ENCODE measurements around the gene HCRTR1. TPM values are rescaled to one million over a fixed set of nuclear protein-coding genes. Genes with fewer than 3 reads are reported as not detected.
A peak's percentile ranks its signal among the peaks of the same experiment; 100 is the strongest.

HCRTR1 gene
- total RNA-seq, 1 experiment from 2014 or later = not detected

- Histone ChIP-seq H4K20me1 (ENCODE audit: insufficient read depth) (peaks cover 25% of the 10 kb centered on the region), H3K27ac (no peak overlapping the region), H3K4me1 (replicated peaks; ENCODE audit: insufficient read depth) (peaks cover 47% of the 10 kb centered on the region), H3K36me3 (ENCODE audit: low read depth) (peaks cover 5% of the 10 kb centered on the region; the same call in 1 of the 2 replicates), H3F3A (ENCODE audit: insufficient read depth, low read depth) (peaks cover 49% of the 10 kb centered on the region), H3K79me2 (ENCODE audit: low read depth) (peaks cover 83% of the 10 kb centered on the region), H3K4me2 (peak overlapping the region; percentile 94), H3K9me2 (ENCODE audit: insufficient read depth) (no peaks in the 10 kb centered on the region), H3K27me3 (ENCODE audit: insufficient read depth, low read depth) (no peaks in the 10 kb centered on the region), H2AFZ (no peak overlapping the region), H3K4me3 (no peak overlapping the region), H3K9me3 (ENCODE audit: insufficient read depth, low read depth) (no peaks in the 10 kb centered on the region)
- ChIA-PET POLR2A (ENCODE audit: unreplicated experiment) (no interaction called here), CTCF (no interaction called here)
- DNase-seq = no peak
- intact Hi-C loops (cut with micrococcal nuclease; ENCODE audit: unreplicated experiment) = no loop called here
- BruUV-seq (replicated peaks) = no TSS peak
- TF ChIP-seq EZH2 (IDR thresholded peaks at IDR 0.05; ENCODE audit: low read depth) = no peak
- TF ChIP-seq CTCF (conservative IDR thresholded peaks at IDR 0.05) = no peak
Measured at GRCh38 chr1:31642366-31642765, 24.9 kb downstream of the HCRTR1 start.

GRCh38 chr1:31642897-31643296, 25.4 kb downstream of the HCRTR1 start:
- H3F3A ChIP-seq (ENCODE audit: insufficient read depth, low read depth) = peaks cover 49% of the 10 kb centered on the region
- H2AFZ ChIP-seq = no peak overlapping the region
- peak overlapping the region; percentile 76; the same call in 1 of the 2 replicates for H3K4me3 ChIP-seq
- no peak overlapping the region for H3K27ac ChIP-seq
- no peaks in the 10 kb centered on the region for H3K27me3 ChIP-seq (ENCODE audit: insufficient read depth, low read depth)
- TF ChIP-seq EZH2 (IDR thresholded peaks at IDR 0.05; ENCODE audit: low read depth) (no peak), CTCF (conservative IDR thresholded peaks at IDR 0.05) (no peak)
- no peaks in the 10 kb centered on the region for H3K9me3 ChIP-seq (ENCODE audit: insufficient read depth, low read depth)
- DNase-seq = no peak
- CTCF ChIA-PET = interaction anchor here (0.6 kb wide), 1 partner anchor 599 kb away, joined by 4 read pairs; no protein-coding TSS in a partner anchor
- BruUV-seq (replicated peaks) = no TSS peak
- peaks cover 47% of the 10 kb centered on the region for H3K4me1 ChIP-seq (replicated peaks; ENCODE audit: insufficient read depth)
- H3K36me3 ChIP-seq (ENCODE audit: low read depth) = peaks cover 5% of the 10 kb centered on the region; the same call in 1 of the 2 replicates
- H3K79me2 ChIP-seq (ENCODE audit: low read depth) = peaks cover 77% of the 10 kb centered on the region
- no peaks in the 10 kb centered on the region for H3K9me2 ChIP-seq (ENCODE audit: insufficient read depth)
- intact Hi-C loops (cut with micrococcal nuclease; ENCODE audit: unreplicated experiment) = no loop called here
- H3K4me2 ChIP-seq = peak overlapping the region; percentile 94
- POLR2A ChIA-PET (ENCODE audit: unreplicated experiment) = interaction anchor here (0.6 kb wide), 1 partner anchor 312 kb away, joined by 3 read pairs; no protein-coding TSS in a partner anchor
- H4K20me1 ChIP-seq (ENCODE audit: insufficient read depth) = peaks cover 22% of the 10 kb centered on the region

GRCh38 chr1:31643976-31644559, 26.6 kb downstream of the HCRTR1 start:
- peaks cover 47% of the 10 kb centered on the region for H3F3A ChIP-seq (ENCODE audit: insufficient read depth, low read depth)
- H3K4me2 ChIP-seq = peak overlapping the region; percentile 94
- peak overlapping the region; percentile 81 for H3K27ac ChIP-seq
- peaks cover 43% of the 10 kb centered on the region for H3K4me1 ChIP-seq (replicated peaks; ENCODE audit: insufficient read depth)
- H3K27me3 ChIP-seq (ENCODE audit: insufficient read depth, low read depth) = no peaks in the 10 kb centered on the region
- no peaks in the 10 kb centered on the region for H3K9me3 ChIP-seq (ENCODE audit: insufficient read depth, low read depth)
- peaks cover 5% of the 10 kb centered on the region; the same call in 1 of the 2 replicates for H3K36me3 ChIP-seq (ENCODE audit: low read depth)
- intact Hi-C loops (cut with micrococcal nuclease; ENCODE audit: unreplicated experiment) = no loop called here
- CTCF ChIA-PET = interaction anchor here (0.6 kb wide), 1 partner anchor 295 kb away, joined by 3 read pairs; no protein-coding TSS in a partner anchor
- no peak for TF ChIP-seq CTCF (conservative IDR thresholded peaks at IDR 0.05)
- no peak for TF ChIP-seq EZH2 (IDR thresholded peaks at IDR 0.05; ENCODE audit: low read depth)
- H3K9me2 ChIP-seq (ENCODE audit: insufficient read depth) = no peaks in the 10 kb centered on the region
- TSS peak; percentile 65 for BruUV-seq (replicated peaks)
- H2AFZ ChIP-seq = peak overlapping the region; percentile 82
- H3K79me2 ChIP-seq (ENCODE audit: low read depth) = peaks cover 66% of the 10 kb centered on the region
- H4K20me1 ChIP-seq (ENCODE audit: insufficient read depth) = peaks cover 10% of the 10 kb centered on the region
- POLR2A ChIA-PET (ENCODE audit: unreplicated experiment) = interaction anchor here (0.6 to 1.0 kb wide), 2 partner anchors 18 to 451 kb away, joined by 3 to 9 read pairs; no protein-coding TSS in a partner anchor
- peak overlapping the region; percentile 76 for H3K4me3 ChIP-seq
- peak in 1 of 2 experiments; percentile 60 for DNase-seq
